HepG2 (cell line): ENCODE results near the gene TBC1D10A.
A peak's percentile ranks its signal among the peaks of the same experiment; 100 is the strongest.

ENCODE experiments used
- CBFB ChIP-seq: sonication (generic); formaldehyde crosslinking; IDR thresholded peaks from 2 replicates; pipeline ENCODE4 v1.4.0; 2020; ENCODE audit warnings: missing genetic modification reagents
- POLR2AphosphoS5 ChIP-seq: IDR thresholded peaks from 2 replicates; pipeline ENCODE4 v1.6.1; 2012; ENCODE audit warnings: low read depth, low read length
- YEATS2 ChIP-seq: sonication (generic); formaldehyde crosslinking; IDR thresholded peaks from 2 replicates; pipeline ENCODE4 v1.4.0; 2020; ENCODE audit warnings: missing genetic modification reagents, borderline replicate concordance
- YY1 ChIP-seq: IDR thresholded peaks from 2 replicates; pipeline ENCODE4 v1.6.1; 2011; ENCODE audit warnings: low read length, low read depth, moderate library complexity, mild to moderate bottlenecking; ENCODE audit not compliant: insufficient read depth, insufficient replicate concordance
- ZNF407 ChIP-seq: sonication (generic); formaldehyde crosslinking; IDR thresholded peaks from one replicate; pipeline ENCODE4 v1.5.1; 2020; ENCODE audit warnings: mild to moderate bottlenecking, missing genetic modification reagents; ENCODE audit errors: not compliant biosample characterization
- TF ChIP-seq, protein P1 (sequence below): sonication (generic); formaldehyde crosslinking; IDR thresholded peaks from 2 replicates; pipeline ENCODE4 v1.5.0; 2020; ENCODE audit warnings: mild to moderate bottlenecking, missing genetic modification reagents, moderate library complexity

GRCh38 chr22:30289141-30289979 lies 37.4 kb downstream of the TBC1D10A start, which contains the start of gene CASTOR1:
- TF ChIP-seq, protein P1, sequence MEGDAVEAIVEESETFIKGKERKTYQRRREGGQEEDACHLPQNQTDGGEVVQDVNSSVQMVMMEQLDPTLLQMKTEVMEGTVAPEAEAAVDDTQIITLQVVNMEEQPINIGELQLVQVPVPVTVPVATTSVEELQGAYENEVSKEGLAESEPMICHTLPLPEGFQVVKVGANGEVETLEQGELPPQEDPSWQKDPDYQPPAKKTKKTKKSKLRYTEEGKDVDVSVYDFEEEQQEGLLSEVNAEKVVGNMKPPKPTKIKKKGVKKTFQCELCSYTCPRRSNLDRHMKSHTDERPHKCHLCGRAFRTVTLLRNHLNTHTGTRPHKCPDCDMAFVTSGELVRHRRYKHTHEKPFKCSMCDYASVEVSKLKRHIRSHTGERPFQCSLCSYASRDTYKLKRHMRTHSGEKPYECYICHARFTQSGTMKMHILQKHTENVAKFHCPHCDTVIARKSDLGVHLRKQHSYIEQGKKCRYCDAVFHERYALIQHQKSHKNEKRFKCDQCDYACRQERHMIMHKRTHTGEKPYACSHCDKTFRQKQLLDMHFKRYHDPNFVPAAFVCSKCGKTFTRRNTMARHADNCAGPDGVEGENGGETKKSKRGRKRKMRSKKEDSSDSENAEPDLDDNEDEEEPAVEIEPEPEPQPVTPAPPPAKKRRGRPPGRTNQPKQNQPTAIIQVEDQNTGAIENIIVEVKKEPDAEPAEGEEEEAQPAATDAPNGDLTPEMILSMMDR (CRISPR knock-in tag), result no peak
- TF ChIP-seq POLR2AphosphoS5 (no peak), CBFB (CRISPR knock-in tag) (no peak; the same call in 1 of the 2 replicates), ZNF407 (no peak), YY1 (peak; percentile 22), YEATS2 (CRISPR knock-in tag) (no peak; the same call in 1 of the 2 replicates)
